AML-193 (cell line): Measurements from ENCODE around the gene RBMS1.
"Not testable (repeated sequence)": the region's sequence is repeated elsewhere in the genome, so short reads cannot be mapped to it uniquely, and the experiment has no call there.

Source experiments
- DNase-seq, 2 experiments: peaks; one replicate each; lab custom pipeline; 2025; lab: John Stamatoyannopoulos, UW

Gene RBMS1

GRCh38 chr2:160469621-160470204, 23.9 kb downstream of the RBMS1 start:
- no peak for DNase-seq

- no peak for DNase-seq
Observed at GRCh38 chr2:160469164-160469563, 24.4 kb downstream of the RBMS1 start.

- DNase-seq: no peak
Observed at GRCh38 chr2:160467086-160467485, 26.5 kb downstream of the RBMS1 start.

GRCh38 chr2:160465406-160465805, 28.2 kb downstream of the RBMS1 start:
- DNase-seq: no peak

- no peak for DNase-seq
Observed at GRCh38 chr2:160465002-160465401, 28.6 kb downstream of the RBMS1 start.

- DNase-seq: no peak
Observed at GRCh38 chr2:160464017-160464416, 29.6 kb downstream of the RBMS1 start.

GRCh38 chr2:160463245-160463644, 30.4 kb downstream of the RBMS1 start:
- DNase-seq: no peak

- no peak for DNase-seq
Observed at GRCh38 chr2:160460333-160460731, 33.3 kb downstream of the RBMS1 start.

GRCh38 chr2:160459538-160460332, 33.9 kb downstream of the RBMS1 start:
- DNase-seq: no peak

GRCh38 chr2:160458718-160459453, 34.7 kb downstream of the RBMS1 start:
- no peak for DNase-seq

- no peak for DNase-seq
Observed at GRCh38 chr2:160457588-160457987, 36.0 kb downstream of the RBMS1 start.

- no peak for DNase-seq
Observed at GRCh38 chr2:160454070-160454797, 39.4 kb downstream of the RBMS1 start.

GRCh38 chr2:160453111-160453820, 40.3 kb downstream of the RBMS1 start:
- DNase-seq: no peak

GRCh38 chr2:160450486-160450885, 43.1 kb downstream of the RBMS1 start:
- DNase-seq: no peak

GRCh38 chr2:160448821-160449220, 44.8 kb downstream of the RBMS1 start:
- not testable (repeated sequence) for DNase-seq

- DNase-seq: no peak
Observed at GRCh38 chr2:160445673-160446072, 47.9 kb downstream of the RBMS1 start.

GRCh38 chr2:160442603-160443002, 51.0 kb downstream of the RBMS1 start:
- DNase-seq: no peak

GRCh38 chr2:160440888-160441287, 52.7 kb downstream of the RBMS1 start:
- DNase-seq: no peak

GRCh38 chr2:160439038-160439437, 54.6 kb downstream of the RBMS1 start:
- not testable (repeated sequence) for DNase-seq

GRCh38 chr2:160437273-160437672, 56.3 kb downstream of the RBMS1 start:
- DNase-seq: no peak

GRCh38 chr2:160434254-160434948, 59.2 kb downstream of the RBMS1 start:
- DNase-seq: no peak
